Glutamatergic neuron (in vitro differentiated cells): ENCODE data around the gene PYGO2. TPM values are rescaled to one million over a fixed set of nuclear protein-coding genes. Genes with fewer than 3 reads are reported as not detected.

Experiments used
- DNase-seq: peaks from one replicate; pipeline ENCODE4 v3.0.0; 2022
- H3K27ac Mint-ChIP-seq: one replicate; pipeline ENCODE4 v1.8.0; 2020; ENCODE audit warnings: mild to moderate bottlenecking, mixed read lengths, inconsistent platforms; ENCODE audit not compliant: unreplicated experiment
- H3K27me3 Mint-ChIP-seq: one replicate; pipeline ENCODE4 v1.8.0; 2020; ENCODE audit warnings: mild to moderate bottlenecking, moderate library complexity, mixed read lengths, inconsistent platforms; ENCODE audit not compliant: unreplicated experiment
- H3K36me3 Mint-ChIP-seq: one replicate; pipeline ENCODE4 v1.8.0; 2020; ENCODE audit warnings: mild to moderate bottlenecking, mixed read lengths, inconsistent platforms; ENCODE audit not compliant: unreplicated experiment
- H3K4me1 Mint-ChIP-seq: one replicate; pipeline ENCODE4 v1.8.0; 2020; ENCODE audit warnings: mild to moderate bottlenecking, low read depth, mixed read lengths, inconsistent platforms; ENCODE audit not compliant: unreplicated experiment
- H3K4me3 Mint-ChIP-seq: one replicate; pipeline ENCODE4 v1.8.0; 2020; ENCODE audit warnings: mild to moderate bottlenecking, mixed read lengths, inconsistent platforms; ENCODE audit not compliant: unreplicated experiment
- H3K9me3 Mint-ChIP-seq: one replicate; pipeline ENCODE4 v1.8.0; 2020; ENCODE audit warnings: mild to moderate bottlenecking, moderate library complexity, mixed read lengths, inconsistent platforms; ENCODE audit not compliant: unreplicated experiment
- CTCF ChIP-seq: fragments of 200-600 bp; sonication (generic); IDR thresholded peaks from one replicate; pipeline ENCODE4 v1.5.0; 2021; ENCODE audit not compliant: partially characterized antibody, unreplicated experiment
- total RNA-seq: library from RNA; stranded (reverse); fragmentation: NEBNext Ultra II Directional; extraction: Animal tissue kit (Norgen Biotek cat#: 25700); gene quantifications from one replicate; pipeline ENCODE4 v1.2.1, GENCODE V29; 2021; ENCODE audit not compliant: unreplicated experiment

Gene PYGO2
- total RNA-seq, 1 donor from 2014 or later = 32.7 TPM

DNA sequence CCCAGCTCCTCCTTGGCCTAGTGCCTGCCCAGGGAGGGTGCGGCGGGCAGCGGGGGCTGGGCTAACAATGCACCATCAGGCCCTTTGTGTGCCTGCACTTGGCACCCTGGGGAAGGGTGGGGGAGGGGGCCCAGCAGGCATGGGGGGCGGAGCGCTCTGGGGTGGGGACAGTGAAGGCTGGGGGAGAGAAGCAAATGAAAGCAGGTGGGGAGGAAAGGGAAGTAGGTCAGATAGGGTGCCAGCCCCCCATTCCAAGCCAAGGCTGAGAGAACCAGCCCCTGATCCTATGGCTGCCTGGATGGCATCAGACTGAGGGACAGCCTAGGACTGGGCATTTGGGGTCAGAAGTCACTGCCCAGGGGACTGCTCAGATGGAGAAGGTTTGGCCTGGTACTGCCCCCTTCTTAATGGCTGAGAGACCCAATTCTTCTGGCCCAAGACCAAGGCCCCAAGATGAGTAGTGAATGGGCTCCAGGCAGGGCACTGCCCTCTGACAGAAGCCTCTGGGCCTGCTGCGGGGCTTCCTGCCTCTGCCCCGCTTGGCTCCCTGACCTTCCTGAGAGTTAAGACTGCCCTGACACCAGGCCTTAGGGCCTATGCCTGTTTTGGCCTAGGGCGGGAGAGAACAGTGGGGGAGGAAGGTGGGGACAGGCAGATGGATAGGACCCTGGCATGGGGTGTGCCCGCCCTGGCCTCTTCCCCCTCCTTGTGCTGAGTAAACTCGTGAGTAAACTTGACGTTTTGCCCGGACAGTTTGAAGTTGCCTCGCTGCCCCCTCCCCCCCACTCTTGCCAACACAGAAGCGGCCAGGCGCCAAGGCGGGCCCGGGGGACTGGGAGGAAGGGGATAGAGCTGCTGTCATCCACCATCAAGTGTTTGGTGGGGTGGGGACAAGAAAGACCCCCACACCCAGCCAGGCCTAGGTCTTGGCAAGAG lies 43.8 kb upstream of the PYGO2 start:
- DNase-seq = no peak
- Mint-ChIP-seq H3K27ac (no peak overlapping the region), H3K9me3 (peaks cover 1% of the 10 kb centered on the region), H3K36me3 (no peaks in the 10 kb centered on the region), H3K4me1 (peaks cover 6% of the 10 kb centered on the region), H3K27me3 (peaks cover 7% of the 10 kb centered on the region), H3K4me3 (no peak overlapping the region)
- TF ChIP-seq CTCF = no peak

GRCh38 chr1:155004352-155005075 lies 42.9 kb upstream of the PYGO2 start:
- Mint-ChIP-seq H3K27ac (peak overlapping the region; percentile 89), H3K36me3 (no peaks in the 10 kb centered on the region), H3K27me3 (peaks cover 9% of the 10 kb centered on the region), H3K4me3 (peak overlapping the region; percentile 84), H3K9me3 (peaks cover 3% of the 10 kb centered on the region), H3K4me1 (peaks cover 6% of the 10 kb centered on the region)
- no peak for DNase-seq
- no peak for TF ChIP-seq CTCF

- Mint-ChIP-seq H3K4me3 (peak overlapping the region; percentile 93), H3K4me1 (peaks cover 10% of the 10 kb centered on the region), H3K36me3 (no peaks in the 10 kb centered on the region), H3K27ac (peak overlapping the region; percentile 89), H3K27me3 (peaks cover 10% of the 10 kb centered on the region), H3K9me3 (peaks cover 4% of the 10 kb centered on the region)
- DNase-seq = peak; percentile 55
- no peak for TF ChIP-seq CTCF
Observed at GRCh38 chr1:155003766-155004351, 42.3 kb upstream of the PYGO2 start.

DNA sequence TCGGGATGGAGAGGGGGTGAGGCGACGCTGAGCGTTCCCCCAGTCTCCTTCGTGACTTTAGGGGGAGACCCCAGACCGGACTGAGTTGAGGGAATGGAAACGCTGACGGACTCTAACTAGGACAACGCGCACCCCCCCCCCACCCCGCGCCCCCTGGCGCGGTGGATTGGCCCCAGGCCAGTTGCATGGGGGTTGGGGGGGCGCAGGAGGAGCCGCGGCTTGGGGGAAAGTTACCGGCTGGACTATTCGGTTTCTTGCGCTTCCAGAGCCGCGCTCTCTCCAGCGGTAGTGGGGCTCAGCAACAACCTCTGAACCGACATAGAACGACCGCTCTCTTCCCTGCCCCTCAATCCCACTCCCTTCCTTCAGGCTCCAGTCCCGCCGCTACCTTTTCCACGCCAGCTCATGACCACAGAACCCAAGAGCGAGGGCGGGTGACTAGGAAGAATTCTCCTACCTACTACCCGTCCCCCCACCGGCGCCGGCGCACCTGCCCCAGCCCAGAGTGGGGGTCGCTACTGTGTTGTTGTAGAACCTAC lies 41.7 kb upstream of the PYGO2 start:
- H3K9me3 Mint-ChIP-seq = peaks cover 5% of the 10 kb centered on the region
- DNase-seq = no peak
- no peaks in the 10 kb centered on the region for H3K36me3 Mint-ChIP-seq

More for the DNA sequence above, 41.7 kb upstream of the PYGO2 start:
- H3K4me3 Mint-ChIP-seq = peak overlapping the region; percentile 93
- peaks cover 10% of the 10 kb centered on the region for H3K4me1 Mint-ChIP-seq
- TF ChIP-seq CTCF = no peak
- peak overlapping the region; percentile 34 for H3K27ac Mint-ChIP-seq
- peaks cover 12% of the 10 kb centered on the region for H3K27me3 Mint-ChIP-seq
